NCI-H774 (cell line): Measurements from ENCODE around the gene MRPS18A.
"Not testable (repeated sequence)": the region's sequence is repeated elsewhere in the genome, so short reads cannot be mapped to it uniquely, and the experiment has no call there.

Experiments
- DNase-seq: peaks from one replicate; lab custom pipeline; 2025; lab: John Stamatoyannopoulos, UW

MRPS18A gene

GRCh38 chr6:43635387-43636307, 51.9 kb downstream of the MRPS18A start, which contains the start of gene MAD2L1BP:
Gene MAD2L1BP (plus strand): TSS chr6:43635840. CDS start chr6:43635876, 36 bp downstream.
- DNase-seq = peak; percentile 84

GRCh38 chr6:43634702-43635303, 52.8 kb downstream of the MRPS18A start:
- DNase-seq = no peak

- not testable (repeated sequence) for DNase-seq
Measured at GRCh38 chr6:43633002-43633401, 54.6 kb downstream of the MRPS18A start.

- no peak for DNase-seq
Measured at GRCh38 chr6:43630980-43631619, 56.5 kb downstream of the MRPS18A start.

- DNase-seq = peak; percentile 95
Measured at GRCh38 chr6:43629505-43630300, 57.9 kb downstream of the MRPS18A start.

GRCh38 chr6:43629104-43629504, 58.5 kb downstream of the MRPS18A start, which contains the start of gene GTPBP2:
Gene GTPBP2 (minus strand): TSS chr6:43629264. CDS start chr6:43629162, 102 bp downstream.
- DNase-seq = peak; percentile 97

- DNase-seq = peak; percentile 37
Measured at GRCh38 chr6:43628393-43629103, 59.0 kb downstream of the MRPS18A start.

GRCh38 chr6:43627008-43627825, 60.4 kb downstream of the MRPS18A start:
- DNase-seq = peak; percentile 89

- no peak for DNase-seq
Measured at GRCh38 chr6:43625393-43625992, 62.1 kb downstream of the MRPS18A start.

GRCh38 chr6:43624786-43625288, 62.8 kb downstream of the MRPS18A start:
- DNase-seq = no peak

GRCh38 chr6:43623880-43624785, 63.5 kb downstream of the MRPS18A start:
- DNase-seq = no peak

GRCh38 chr6:43622541-43622940, 65.0 kb downstream of the MRPS18A start:
- no peak for DNase-seq

GRCh38 chr6:43621836-43622180, 65.8 kb downstream of the MRPS18A start:
- DNase-seq = no peak
